Sigmoid colon (tissue), 7 donors: ENCODE results near the gene TTC36. TPM values are rescaled to one million over a fixed set of nuclear protein-coding genes. Genes with fewer than 3 reads are reported as not detected.

Experiments used
- DNase-seq: peaks from one replicate; pipeline ENCODE4 v3.0.0-alpha.2; 2019
- H3K27ac ChIP-seq, 4 donors: fragments of 200-600 bp; sonication (generic); one replicate each; pipeline ENCODE4 v1.5.1; 2016 to 2019; ENCODE audit warnings: mild to moderate bottlenecking in 1 of 4
- H3K27me3 ChIP-seq, 3 donors: fragments of 200-600 bp; sonication (generic); one replicate each; pipeline ENCODE4 v1.5.1; 2019; ENCODE audit warnings: mild to moderate bottlenecking in 1 of 3
- H3K36me3 ChIP-seq, 4 donors: fragments of 200-600 bp; sonication (generic); one replicate each; pipeline ENCODE4 v1.5.1; 2016 to 2019
- H3K4me1 ChIP-seq, 4 donors: fragments of 200-600 bp; sonication (generic); one replicate each; pipeline ENCODE4 v1.5.1; 2017 to 2019
- H3K4me3 ChIP-seq, 4 donors: fragments of 200-600 bp; sonication (generic); one replicate each; pipeline ENCODE4 v1.5.1; 2017 to 2019; ENCODE audit warnings: mild to moderate bottlenecking in 2 of 4, moderate library complexity in 1 of 4
- H3K9me3 ChIP-seq, 4 donors: fragments of 200-600 bp in 3 of 4; sonication (generic) in 3 of 4; one replicate each; pipeline versions ENCODE4 v1.5.1 to v1.6.1; 2013 to 2019
- CTCF ChIP-seq, 4 experiments: fragments of 450-650 bp in 3 of 4; fragments of 200-600 bp in 1 of 4; IDR thresholded peaks; one replicate each; pipeline ENCODE4 v1.5.1; 2016 to 2019; ENCODE audit warnings: antibody characterized with exemption in 4 of 4, mild to moderate bottlenecking in 3 of 4, moderate library complexity in 2 of 4
- EP300 ChIP-seq, 4 donors: sonication (generic); formaldehyde crosslinking; IDR thresholded peaks; one replicate each; pipeline ENCODE4 v1.6.1; 2017; ENCODE audit warnings: antibody characterized with exemption in 4 of 4
- POLR2A ChIP-seq, 2 donors: fragments of 450-650 bp; IDR thresholded peaks; one replicate each; pipeline ENCODE4 v1.6.1; 2016; ENCODE audit warnings: antibody characterized with exemption in 2 of 2, mild to moderate bottlenecking in 2 of 2, moderate library complexity in 2 of 2
- POLR2AphosphoS5 ChIP-seq, 4 donors: sonication (generic); formaldehyde crosslinking; IDR thresholded peaks; one replicate each; pipeline ENCODE4 v1.6.1; 2017; ENCODE audit warnings: antibody characterized with exemption in 4 of 4
- WGBS, 2 donors: extraction: QIAGEN DNeasy Blood & Tissue Kit; methylation state at CpG; one replicate each; pipeline ENCODE4 v1.1.7; 2013; 5-methylcytosine and 5-hydroxymethylcytosine counted together
- intact Hi-C: fragments of 100-400 bp; cut with DNase I; formaldehyde crosslinking; loops from one replicate; pipeline ENCODE4 v1.15.1; 2023
- polyA plus RNA-seq, 3 donors: library from polyadenylated mRNA; stranded (reverse); fragments of 200-250 nt; gene quantifications; one replicate each; pipeline ENCODE4 v1.2.3, GENCODE V29; 2013
- total RNA-seq, 4 donors: library from RNA; depleted of rRNA; stranded (reverse); fragments of >200 nt; gene quantifications; one replicate each; pipeline ENCODE4 v1.1.0, GENCODE V29; 2016
- donor health status: healthy with polysubstance abuse.
- donor health status: Bipolar disorder and iron deficiency.
- donor health status: healthy.

The TTC36 gene
- total and polyA plus RNA-seq, 7 donors, result 0.13 to 3.3 (median 1.4) TPM; not detected in 3

- H3K4me1 ChIP-seq, result peaks cover 0 to 28% (median 20%) of the 10 kb centered on the region in 4 donors
- peak overlapping the region; percentile 74 to 91 (median 77) for H3K4me3 ChIP-seq
- H3K27ac ChIP-seq, result peak overlapping the region; percentile 77 to 89 (median 83)
- H3K9me3 ChIP-seq, result no peaks in the 10 kb centered on the region
- TF ChIP-seq EP300 (IDR thresholded peaks at IDR 0.05), result no peak
- H3K27me3 ChIP-seq, result no peaks in the 10 kb centered on the region
- DNase-seq, result no peak
- 2 to 5% methylated on average over 31 of the region's 31 CpGs for WGBS, 2 donors
- intact Hi-C loops, result no loop called here
- H3K36me3 ChIP-seq, result peaks cover 0 to 13% (median 0%) of the 10 kb centered on the region in 4 donors
Observed at GRCh38 chr11:118530180-118530682, 3.0 kb downstream of the TTC36 start.

GRCh38 chr11:118530683-118531596 is 3.7 kb downstream of the TTC36 start, which contains the start of gene TMEM25:
TSS of gene TMEM25 (plus strand) at chr11:118531192. CDS start at chr11:118531802, 610 bp downstream.
- H3K4me3 ChIP-seq, result peak within 1 kb of the TSS; percentile 74 to 91 (median 77)

GRCh38 chr11:118531597-118532084 is 4.4 kb downstream of the TTC36 start:
- H3K9me3 ChIP-seq, result no peaks in the 10 kb centered on the region
- no peak for DNase-seq
- intact Hi-C loops, result loop anchor here (2.0 kb wide), 1 partner anchor 33 kb away; the partner anchor contains the start of gene IFT46
- H3K27ac ChIP-seq, result peak overlapping the region; percentile 77 to 89 (median 83)
- peak overlapping the region; percentile 74 to 91 (median 77) for H3K4me3 ChIP-seq
- no peak for TF ChIP-seq EP300 (IDR thresholded peaks at IDR 0.05)
- no peak for TF ChIP-seq POLR2A (IDR thresholded peaks at IDR 0.05)
- no peaks in the 10 kb centered on the region for H3K27me3 ChIP-seq
- peaks cover 0 to 28% (median 20%) of the 10 kb centered on the region in 4 donors for H3K4me1 ChIP-seq
- peaks cover 0 to 14% (median 0%) of the 10 kb centered on the region in 4 donors for H3K36me3 ChIP-seq
- 13 to 19% methylated on average over 12 of the region's 12 CpGs for WGBS, 2 donors

More at GRCh38 chr11:118530683-118531596, 3.7 kb downstream of the TTC36 start, which contains the start of gene TMEM25:
- H3K27me3 ChIP-seq, result no peaks in the 10 kb centered on the region
- peaks cover 0 to 14% (median 0%) of the 10 kb centered on the region in 4 donors for H3K36me3 ChIP-seq
- TF ChIP-seq POLR2AphosphoS5 (IDR thresholded peaks at IDR 0.05) (peak; percentile 24 to 61 (median 45)), POLR2A (IDR thresholded peaks at IDR 0.05) (no peak)
- WGBS, 2 donors, result 1% methylated on average over 94 of the region's 94 CpGs
- peaks cover 0 to 28% (median 20%) of the 10 kb centered on the region in 4 donors for H3K4me1 ChIP-seq
- DNase-seq, result peak; percentile 83
- H3K9me3 ChIP-seq, result no peaks in the 10 kb centered on the region
- peak within 1 kb of the TSS; percentile 77 to 89 (median 83) for H3K27ac ChIP-seq
- intact Hi-C loops, result no loop called here

- Histone ChIP-seq H3K36me3 (peaks cover 0 to 14% (median 0%) of the 10 kb centered on the region in 4 donors), H3K4me1 (peaks cover 0 to 28% (median 20%) of the 10 kb centered on the region in 4 donors), H3K27ac (peak overlapping the region in 3 of 4 donors; percentile 77 to 84 (median 82)), H3K9me3 (no peaks in the 10 kb centered on the region), H3K4me3 (peak overlapping the region in 1 of 4 donors; percentile 74), H3K27me3 (no peaks in the 10 kb centered on the region)
- DNase-seq, result no peak
- intact Hi-C loops, result loop anchor here (2.0 kb wide), 1 partner anchor 33 kb away; the partner anchor contains the start of gene IFT46
- TF ChIP-seq POLR2AphosphoS5 (IDR thresholded peaks at IDR 0.05) (no peak), CTCF (IDR thresholded peaks at IDR 0.05) (no peak), EP300 (IDR thresholded peaks at IDR 0.05) (no peak), POLR2A (IDR thresholded peaks at IDR 0.05) (no peak)
- WGBS, 2 donors, result 87 to 91% methylated on average over 10 of the region's 10 CpGs
Observed at GRCh38 chr11:118532091-118532490, 4.8 kb downstream of the TTC36 start.

- no peak for DNase-seq
- H3K4me3 ChIP-seq, result no peak overlapping the region
- H3K4me1 ChIP-seq, result peaks cover 0 to 28% (median 20%) of the 10 kb centered on the region in 4 donors
- H3K9me3 ChIP-seq, result no peaks in the 10 kb centered on the region
- WGBS, 2 donors, result 93 to 95% methylated on average over 19 of the region's 19 CpGs
- intact Hi-C loops, result loop anchor here (2.0 kb wide), 1 partner anchor 32 kb away; the partner anchor contains the start of gene IFT46
- H3K27me3 ChIP-seq, result no peaks in the 10 kb centered on the region
- peak overlapping the region in 2 of 4 donors; percentile 3 to 8 for H3K27ac ChIP-seq
- peaks cover 0 to 14% (median 0%) of the 10 kb centered on the region in 4 donors for H3K36me3 ChIP-seq
- TF ChIP-seq POLR2A (IDR thresholded peaks at IDR 0.05), result no peak
- TF ChIP-seq CTCF (IDR thresholded peaks at IDR 0.05), result no peak
- no peak for TF ChIP-seq EP300 (IDR thresholded peaks at IDR 0.05)
- TF ChIP-seq POLR2AphosphoS5 (IDR thresholded peaks at IDR 0.05), result no peak
Observed at GRCh38 chr11:118532852-118533768, 5.8 kb downstream of the TTC36 start.
